Left ventricle myocardium superior (tissue), 1 donor: Measurements from ENCODE around the gene AKAP9. TPM values are rescaled to one million over a fixed set of nuclear protein-coding genes. Genes with fewer than 3 reads are reported as not detected.
"Not testable (repeated sequence)": the region's sequence is repeated elsewhere in the genome, so short reads cannot be mapped to it uniquely, and the experiment has no call there.

ENCODE experiments used
- ATAC-seq: fragments of 200-7000 bp; cut with Tn5 transposase; one replicate; pipeline ENCODE4 v1.9.1; 2020; ENCODE audit warnings: mild to moderate bottlenecking, moderate library complexity
- DNase-seq: peaks from one replicate; pipeline ENCODE4 v3.0.0-alpha.2; 2020
- intact Hi-C: fragments of 100-400 bp; cut with micrococcal nuclease; formaldehyde crosslinking; loops from one replicate; pipeline ENCODE4 v1.11.0; 2022
- total RNA-seq: library from RNA; stranded (reverse); fragmentation: NEBNext Ultra II Directional; extraction: Animal tissue kit (Norgen Biotek cat#: 25700); gene quantifications from one replicate; pipeline ENCODE4 v1.2.1, GENCODE V29; 2021
- donor health status: DM: no; HTN: yes; CAD: no; lungs with severe emphysema.

The AKAP9 gene
- total RNA-seq, 1 donor from 2014 or later = 55.2 TPM

GRCh38 chr7:91942312-91942711, 1.6 kb downstream of the AKAP9 start:
- intact Hi-C loops = no loop called here
- ATAC-seq = no peak

GRCh38 chr7:91944970-91945369, 4.3 kb downstream of the AKAP9 start:
- intact Hi-C loops, DNase-seq, ATAC-seq: not testable (repeated sequence)

More at GRCh38 chr7:91942312-91942711, 1.6 kb downstream of the AKAP9 start:
- DNase-seq = no peak

- DNase-seq = no peak
- no peak for ATAC-seq
- intact Hi-C loops = no loop called here
These were observed 4.8 kb downstream of the AKAP9 start for GRCh38 chr7:91945476-91945875.

GRCh38 chr7:91946549-91946948, 5.9 kb downstream of the AKAP9 start:
- ATAC-seq (no peak), DNase-seq (no peak)
- intact Hi-C loops = no loop called here

GRCh38 chr7:91947948-91948347, 7.3 kb downstream of the AKAP9 start:
- no peak for ATAC-seq
- intact Hi-C loops = no loop called here
- no peak for DNase-seq

- DNase-seq (no peak), ATAC-seq (no peak)
- intact Hi-C loops = no loop called here
These were observed 8.8 kb downstream of the AKAP9 start for GRCh38 chr7:91949221-91950009.

GRCh38 chr7:91953618-91954017, 13.0 kb downstream of the AKAP9 start:
- ATAC-seq = no peak
- intact Hi-C loops = no loop called here

GRCh38 chr7:91956464-91956863, 15.8 kb downstream of the AKAP9 start:
- intact Hi-C loops, ATAC-seq, DNase-seq: not testable (repeated sequence)

More at GRCh38 chr7:91953618-91954017, 13.0 kb downstream of the AKAP9 start:
- DNase-seq = no peak

- intact Hi-C loops = no loop called here
- no peak for DNase-seq
- ATAC-seq = no peak
These were observed 16.6 kb downstream of the AKAP9 start for GRCh38 chr7:91957232-91957631.

- intact Hi-C loops = no loop called here
- no peak for DNase-seq
- peak; percentile 52 for ATAC-seq
These were observed 17.2 kb downstream of the AKAP9 start for GRCh38 chr7:91957823-91958222.

- DNase-seq (no peak), ATAC-seq (no peak)
- intact Hi-C loops = no loop called here
These were observed 18.4 kb downstream of the AKAP9 start for GRCh38 chr7:91959023-91959422.

GRCh38 chr7:91961816-91962215, 21.2 kb downstream of the AKAP9 start:
- intact Hi-C loops = no loop called here
- no peak for DNase-seq
- ATAC-seq = no peak

- ATAC-seq (no peak), DNase-seq (no peak)
- intact Hi-C loops = no loop called here
These were observed 21.8 kb downstream of the AKAP9 start for GRCh38 chr7:91962419-91962818.

- DNase-seq, intact Hi-C loops, ATAC-seq: not testable (repeated sequence)
These were observed 26.9 kb downstream of the AKAP9 start for GRCh38 chr7:91967513-91967912.

- intact Hi-C loops = no loop called here
- ATAC-seq (no peak), DNase-seq (no peak)
These were observed 33.0 kb downstream of the AKAP9 start for GRCh38 chr7:91973639-91974038.

- intact Hi-C loops = no loop called here
- DNase-seq = no peak
- ATAC-seq = peak; percentile 51
These were observed 33.4 kb downstream of the AKAP9 start for GRCh38 chr7:91974066-91974465.

- intact Hi-C loops = no loop called here
- no peak for ATAC-seq
- no peak for DNase-seq
These were observed 36.1 kb downstream of the AKAP9 start for GRCh38 chr7:91976743-91977142.

- no peak for DNase-seq
- no peak for ATAC-seq
- intact Hi-C loops = no loop called here
These were observed 38.9 kb downstream of the AKAP9 start for GRCh38 chr7:91979590-91979989.

GRCh38 chr7:91982352-91982751, 41.7 kb downstream of the AKAP9 start:
- ATAC-seq, intact Hi-C loops, DNase-seq: not testable (repeated sequence)

GRCh38 chr7:91988213-91988612, 47.6 kb downstream of the AKAP9 start:
- no peak for ATAC-seq
- intact Hi-C loops = no loop called here
- no peak for DNase-seq

- intact Hi-C loops = no loop called here
- DNase-seq (no peak), ATAC-seq (no peak)
These were observed 53.3 kb downstream of the AKAP9 start for GRCh38 chr7:91993976-91994375.
